Right atrium auricular region (tissue), 2 donors: Measurements from ENCODE around the gene REG1B. TPM values are rescaled to one million over a fixed set of nuclear protein-coding genes. Genes with fewer than 3 reads are reported as not detected.

Source experiments
- DNase-seq: peaks from one replicate; pipeline ENCODE4 v3.0.0-alpha.2; 2019; ENCODE audit warnings: low spot score
- H3K27ac ChIP-seq, 2 donors: fragments of 200-600 bp; sonication (generic); 1 replicate in 1 of 2; 2 replicates in 1 of 2; pipeline ENCODE4 v1.5.1; 2016 to 2019
- H3K27me3 ChIP-seq, 2 donors: fragments of 200-600 bp; sonication (generic); one replicate each; pipeline versions ENCODE4 v1.5.1 to v1.6.0; 2017 to 2019
- H3K36me3 ChIP-seq: fragments of 200-600 bp; sonication (generic); one replicate; pipeline ENCODE4 v1.5.1; 2016
- H3K4me1 ChIP-seq, 2 donors: fragments of 200-600 bp; sonication (generic); one replicate each; pipeline versions ENCODE4 v1.5.1 to v1.6.0; 2017 to 2019
- H3K4me3 ChIP-seq, 2 donors: fragments of 200-600 bp; sonication (generic); 1 replicate in 1 of 2; 2 replicates in 1 of 2; pipeline ENCODE4 v1.5.1; 2017 to 2019; ENCODE audit warnings: mild to moderate bottlenecking in 1 of 2, moderate library complexity in 1 of 2
- H3K9me3 ChIP-seq, 2 donors: fragments of 200-600 bp; sonication (generic); one replicate each; pipeline ENCODE4 v1.5.1; 2019
- CTCF ChIP-seq, 2 donors: fragments of 200-600 bp; sonication (generic); IDR thresholded peaks; one replicate each; pipeline ENCODE4 v1.5.1; 2019; ENCODE audit warnings: antibody characterized with exemption in 2 of 2
- total RNA-seq, 2 donors: library from RNA; depleted of rRNA; stranded (reverse); fragments of >200 nt; gene quantifications; one replicate each; pipeline ENCODE4 v1.1.0, GENCODE V29; 2016

REG1B gene
- total RNA-seq, 2 donors from 2014 or later, result not detected

GRCh38 chr2:79112269-79112668 lies 24.5 kb upstream of the REG1B start:
- H3K4me1 ChIP-seq, result no peaks in the 10 kb centered on the region
- no peak for TF ChIP-seq CTCF (IDR thresholded peaks at IDR 0.05)
- no peak overlapping the region for H3K4me3 ChIP-seq
- H3K36me3 ChIP-seq, result no peaks in the 10 kb centered on the region
- H3K9me3 ChIP-seq, result no peaks in the 10 kb centered on the region
- DNase-seq, result no peak
- H3K27ac ChIP-seq, result no peak overlapping the region
- no peaks in the 10 kb centered on the region for H3K27me3 ChIP-seq

GRCh38 chr2:79105259-79105658 lies 17.5 kb upstream of the REG1B start:
- H3K4me1 ChIP-seq, result no peaks in the 10 kb centered on the region
- no peak for TF ChIP-seq CTCF (IDR thresholded peaks at IDR 0.05)
- no peaks in the 10 kb centered on the region for H3K36me3 ChIP-seq
- no peak overlapping the region for H3K4me3 ChIP-seq
- no peak overlapping the region for H3K27ac ChIP-seq
- DNase-seq, result no peak
- no peaks in the 10 kb centered on the region for H3K27me3 ChIP-seq
- H3K9me3 ChIP-seq, result peaks cover 0 to 10% of the 10 kb centered on the region in 2 donors

GRCh38 chr2:79103214-79103613 lies 15.4 kb upstream of the REG1B start:
- H3K27ac ChIP-seq, result no peak overlapping the region

GRCh38 chr2:79101024-79101423 lies 13.2 kb upstream of the REG1B start:
- H3K27ac ChIP-seq, result no peak overlapping the region
- DNase-seq, result no peak
- H3K9me3 ChIP-seq, result peaks cover 0 to 10% of the 10 kb centered on the region in 2 donors
- no peaks in the 10 kb centered on the region for H3K27me3 ChIP-seq
- no peaks in the 10 kb centered on the region for H3K4me1 ChIP-seq
- TF ChIP-seq CTCF (IDR thresholded peaks at IDR 0.05), result no peak
- H3K4me3 ChIP-seq, result no peak overlapping the region
- no peaks in the 10 kb centered on the region for H3K36me3 ChIP-seq

More at GRCh38 chr2:79103214-79103613, 15.4 kb upstream of the REG1B start:
- no peak for TF ChIP-seq CTCF (IDR thresholded peaks at IDR 0.05)
- Histone ChIP-seq H3K4me1 (no peaks in the 10 kb centered on the region), H3K4me3 (no peak overlapping the region), H3K36me3 (no peaks in the 10 kb centered on the region), H3K27me3 (no peaks in the 10 kb centered on the region), H3K9me3 (peaks cover 0 to 10% of the 10 kb centered on the region in 2 donors)
- DNase-seq, result no peak

GRCh38 chr2:79100285-79100684 lies 12.5 kb upstream of the REG1B start:
- no peaks in the 10 kb centered on the region for H3K27me3 ChIP-seq
- TF ChIP-seq CTCF (IDR thresholded peaks at IDR 0.05), result no peak
- H3K4me3 ChIP-seq, result no peak overlapping the region
- no peak overlapping the region for H3K27ac ChIP-seq
- no peaks in the 10 kb centered on the region for H3K36me3 ChIP-seq
- H3K9me3 ChIP-seq, result peaks cover 0 to 10% of the 10 kb centered on the region in 2 donors
- DNase-seq, result no peak
- no peaks in the 10 kb centered on the region for H3K4me1 ChIP-seq

- Histone ChIP-seq H3K36me3 (no peaks in the 10 kb centered on the region), H3K27me3 (no peaks in the 10 kb centered on the region), H3K4me1 (no peaks in the 10 kb centered on the region), H3K27ac (no peak overlapping the region), H3K4me3 (no peak overlapping the region), H3K9me3 (peaks cover 0 to 10% of the 10 kb centered on the region in 2 donors)
- TF ChIP-seq CTCF (IDR thresholded peaks at IDR 0.05), result no peak
- no peak for DNase-seq
Measured at GRCh38 chr2:79099140-79099686, 11.4 kb upstream of the REG1B start.
